NT2/D1 (cell line): ENCODE data around the gene TIMM50.

Source experiments
- DNase-seq: peaks from one replicate; pipeline ENCODE4 v3.0.0-alpha.2; 2011; ENCODE audit warnings: low read depth, low spot score
- H3K27me3 ChIP-seq: 2 replicates; pipeline ENCODE4 v1.6.0; 2011; ENCODE audit warnings: mild to moderate bottlenecking; ENCODE audit not compliant: insufficient read length, insufficient read depth
- H3K36me3 ChIP-seq: 2 replicates; pipeline ENCODE4 v1.6.1; 2011; ENCODE audit warnings: mild to moderate bottlenecking, low read length, mixed read lengths; ENCODE audit not compliant: insufficient read depth, insufficient read length
- H3K4me1 ChIP-seq: 2 replicates; pipeline ENCODE4 v1.5.1; 2011; ENCODE audit not compliant: insufficient read depth, insufficient read length
- H3K4me3 ChIP-seq: 2 replicates; pipeline ENCODE4 v1.5.1; 2011; ENCODE audit warnings: low read depth; ENCODE audit not compliant: insufficient read length
- H3K9ac ChIP-seq: 2 replicates; pipeline ENCODE4 v1.6.0; 2011; ENCODE audit warnings: low read depth; ENCODE audit not compliant: insufficient read length
- H3K9me3 ChIP-seq: 2 replicates; pipeline ENCODE4 v1.5.1; 2011; ENCODE audit warnings: mild to moderate bottlenecking, low read length; ENCODE audit not compliant: insufficient read depth
- SUZ12 ChIP-seq: IDR thresholded peaks from 2 replicates; pipeline ENCODE4 v1.6.1; 2011; ENCODE audit not compliant: insufficient read length, insufficient read depth; ENCODE audit errors: extremely low read depth
- YY1 ChIP-seq: IDR thresholded peaks from 2 replicates; pipeline ENCODE4 v1.6.1; 2011; ENCODE audit not compliant: insufficient read length, insufficient read depth
- ZNF274 ChIP-seq: IDR thresholded peaks from 2 replicates; pipeline ENCODE4 v1.6.1; 2011; ENCODE audit warnings: mild to moderate bottlenecking, low read depth, low read length

The TIMM50 gene

GRCh38 chr19:39506944-39507714, 26.5 kb downstream of the TIMM50 start:
- H3K4me1 ChIP-seq = no peaks in the 10 kb centered on the region
- peak overlapping the region; percentile 63 for H3K4me3 ChIP-seq
- no peaks in the 10 kb centered on the region for H3K36me3 ChIP-seq
- peak overlapping the region; percentile 76 for H3K9ac ChIP-seq
- TF ChIP-seq YY1 = no peak
- no peak for TF ChIP-seq ZNF274
- no peak for TF ChIP-seq SUZ12
- peaks cover 5% of the 10 kb centered on the region; the same call in 1 of the 2 replicates for H3K9me3 ChIP-seq
- peaks cover 72% of the 10 kb centered on the region for H3K27me3 ChIP-seq
- peak; percentile 40 for DNase-seq

DNA sequence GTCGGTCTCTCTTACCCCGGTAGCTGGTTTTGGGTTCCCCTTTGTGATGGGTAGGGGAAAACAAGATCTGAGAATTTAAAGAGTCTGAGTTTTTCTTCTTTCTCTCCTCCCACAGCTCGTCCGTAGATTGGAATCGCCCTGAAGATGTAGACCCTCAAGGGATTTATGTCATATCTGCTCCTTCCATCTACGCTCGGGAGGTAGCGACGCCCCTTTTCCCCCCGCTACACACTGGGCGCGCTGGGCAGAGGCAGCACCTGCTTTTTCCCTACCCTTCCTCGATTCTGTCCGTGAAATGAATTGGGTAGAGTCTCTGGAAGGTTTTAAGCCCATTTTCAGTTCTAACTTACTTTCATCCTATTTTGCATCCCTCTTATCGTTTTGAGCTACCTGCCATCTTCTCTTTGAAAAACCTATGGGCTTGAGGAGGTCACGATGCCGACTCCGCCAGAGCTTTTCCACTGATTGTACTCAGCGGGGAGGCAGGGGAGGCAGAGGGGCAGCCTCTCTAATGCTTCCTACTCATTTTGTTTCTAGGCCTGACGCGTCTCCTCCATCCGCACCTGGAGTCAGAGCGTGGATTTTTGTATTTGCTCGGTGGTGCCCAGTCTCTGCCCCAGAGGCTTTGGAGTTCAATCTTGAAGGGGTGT, 27.2 kb downstream of the TIMM50 start:
- TF ChIP-seq YY1 (no peak), SUZ12 (no peak), ZNF274 (no peak)
- Histone ChIP-seq H3K4me1 (no peaks in the 10 kb centered on the region), H3K9ac (peak overlapping the region; percentile 76), H3K9me3 (peaks cover 5% of the 10 kb centered on the region; the same call in 1 of the 2 replicates), H3K27me3 (peaks cover 65% of the 10 kb centered on the region), H3K36me3 (no peaks in the 10 kb centered on the region), H3K4me3 (peak overlapping the region; percentile 63)
- DNase-seq = no peak

- peaks cover 62% of the 10 kb centered on the region for H3K27me3 ChIP-seq
Observed at GRCh38 chr19:39508629-39509028, 28.0 kb downstream of the TIMM50 start.

GRCh38 chr19:39509233-39509632, 28.6 kb downstream of the TIMM50 start:
- no peak for DNase-seq
- Histone ChIP-seq H3K27me3 (peaks cover 60% of the 10 kb centered on the region), H3K9ac (no peak overlapping the region), H3K4me3 (no peak overlapping the region), H3K4me1 (no peaks in the 10 kb centered on the region), H3K9me3 (peaks cover 5% of the 10 kb centered on the region; the same call in 1 of the 2 replicates), H3K36me3 (no peaks in the 10 kb centered on the region)
- no peak for TF ChIP-seq YY1
- TF ChIP-seq ZNF274 = no peak
- no peak for TF ChIP-seq SUZ12

More at GRCh38 chr19:39508629-39509028, 28.0 kb downstream of the TIMM50 start:
- H3K4me3 ChIP-seq = no peak overlapping the region
- no peaks in the 10 kb centered on the region for H3K4me1 ChIP-seq
- no peak for DNase-seq
- peaks cover 5% of the 10 kb centered on the region; the same call in 1 of the 2 replicates for H3K9me3 ChIP-seq
- H3K9ac ChIP-seq = no peak overlapping the region
- TF ChIP-seq SUZ12 = no peak
- no peak for TF ChIP-seq YY1
- TF ChIP-seq ZNF274 = no peak
- H3K36me3 ChIP-seq = no peaks in the 10 kb centered on the region

GRCh38 chr19:39512988-39513387, 32.4 kb downstream of the TIMM50 start:
- H3K36me3 ChIP-seq = no peaks in the 10 kb centered on the region
- no peak overlapping the region for H3K4me3 ChIP-seq
- DNase-seq = no peak
- peaks cover 43% of the 10 kb centered on the region for H3K27me3 ChIP-seq
- no peaks in the 10 kb centered on the region for H3K9me3 ChIP-seq
- H3K4me1 ChIP-seq = no peaks in the 10 kb centered on the region
- TF ChIP-seq ZNF274 (no peak), YY1 (no peak), SUZ12 (no peak)
- no peak overlapping the region for H3K9ac ChIP-seq

DNA sequence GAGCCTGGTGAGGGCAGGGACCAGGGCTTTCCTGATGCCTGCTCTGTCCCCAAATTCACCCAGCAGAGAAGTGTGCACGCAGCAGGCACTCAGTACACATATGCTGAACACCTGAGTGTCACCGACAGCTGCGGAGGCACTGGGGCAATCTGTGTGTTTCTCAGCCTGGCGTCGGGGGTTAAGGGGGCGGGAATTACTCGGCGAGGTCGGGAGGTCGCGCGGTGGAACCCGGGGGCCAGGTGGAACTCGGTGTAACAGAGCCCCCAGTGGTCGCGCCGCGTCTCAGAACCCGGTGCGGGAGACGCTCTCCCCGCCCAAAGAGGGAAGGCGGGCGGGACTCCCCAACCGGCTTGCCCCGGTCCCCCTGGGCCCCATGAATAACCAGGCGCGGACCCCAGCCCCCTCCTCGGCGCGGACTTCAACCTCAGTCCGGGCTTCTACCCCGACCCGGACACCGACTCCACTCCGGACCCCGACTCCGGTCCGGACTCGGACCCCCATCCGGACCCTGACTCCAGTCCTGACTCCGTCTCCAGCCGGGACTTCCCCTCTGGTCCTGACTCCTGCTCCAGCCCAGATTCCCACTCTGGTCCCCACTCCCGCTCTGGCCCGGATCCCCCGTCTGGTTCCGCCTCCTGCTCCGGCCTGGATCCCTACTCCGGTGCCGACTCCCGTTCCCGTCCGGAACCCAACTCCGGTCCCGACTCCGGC, 34.4 kb downstream of the TIMM50 start, which contains the start of gene SELENOV:
TSS of gene SELENOV (plus strand) at position 300 of the 711 bp plus-strand sequence. CDS start at position 374, 74 bp downstream.
- DNase-seq = no peak
- peaks cover 28% of the 10 kb centered on the region for H3K27me3 ChIP-seq
- TF ChIP-seq SUZ12 (no peak), ZNF274 (no peak), YY1 (no peak)
- H3K9me3 ChIP-seq = no peaks in the 10 kb centered on the region
- peak within 1 kb of the TSS; percentile 87 for H3K9ac ChIP-seq
- no peaks in the 10 kb centered on the region for H3K4me1 ChIP-seq
- no peaks in the 10 kb centered on the region for H3K36me3 ChIP-seq
- peak within 1 kb of the TSS; percentile 75 for H3K4me3 ChIP-seq
